ENCODE results near the gene RPL10. TPM values are rescaled to one million over a fixed set of nuclear protein-coding genes. Genes with fewer than 3 reads are reported as not detected.

The RPL10 gene
- polyA plus RNA-seq, 1 donor (not counting 4 experiments of a cell fraction or from before 2014, with no cell fraction given): 2,926 TPM

DNA sequence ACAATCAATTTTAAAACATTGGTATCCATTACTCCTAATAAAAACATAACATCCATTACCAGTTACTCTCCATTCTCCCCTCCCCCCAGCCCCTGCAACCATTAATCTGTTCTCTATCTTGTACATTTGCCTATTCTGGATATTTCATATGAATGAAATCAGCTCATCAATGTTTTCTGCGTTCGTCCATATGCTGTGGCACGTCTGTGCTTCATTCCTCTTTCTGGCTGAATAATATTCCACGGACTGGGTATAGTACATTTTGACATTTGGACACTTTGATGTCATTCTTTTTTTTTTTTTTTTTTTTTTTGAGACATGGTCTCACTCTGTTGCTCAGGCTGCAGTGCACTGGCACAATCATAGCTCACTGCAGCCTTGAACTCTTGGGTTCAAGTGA, 5.7 kb downstream of the RPL10 start:
- Histone ChIP-seq H3K79me2 (ENCODE audit: control insufficient read depth, insufficient read depth, low read length) (peaks cover 8% of the 10 kb centered on the region), H3K9me3 (ENCODE audit: control insufficient read depth, low read depth, low read length) (no peaks in the 10 kb centered on the region), H3K4me2 (ENCODE audit: control insufficient read depth, extremely low read depth, insufficient read depth, low read depth, low read length) (no peak overlapping the region), H4K20me1 (ENCODE audit: control insufficient read depth, extremely low read depth, insufficient read depth, low read length) (no peaks in the 10 kb centered on the region), H3K9ac (ENCODE audit: control insufficient read depth, extremely low read depth, insufficient read depth, low read length) (no peak overlapping the region), H3K27me3 (ENCODE audit: control insufficient read depth, extremely low read depth, insufficient read depth, low read length) (no peaks in the 10 kb centered on the region), H3K9me1 (ENCODE audit: control insufficient read depth, extremely low read depth, insufficient read depth, low read length) (no peaks in the 10 kb centered on the region), H3K36me3 (ENCODE audit: control insufficient read depth in 2 of 2, extremely low read depth in 1 of 2, insufficient read depth in 2 of 2, low read length in 2 of 2) (peaks cover 6 to 13% of the 10 kb centered on the region in 2 experiments), H3K4me1 (ENCODE audit: control insufficient read depth, extremely low read depth, insufficient read depth, low read length) (peaks cover 5% of the 10 kb centered on the region), H3K4me3 (ENCODE audit: control insufficient read depth in 2 of 3, extremely low read depth in 1 of 3, insufficient read depth in 2 of 3, low read depth in 1 of 3, low read length in 3 of 3) (no peak overlapping the region), H2AFZ (ENCODE audit: control insufficient read depth, low read length) (no peak overlapping the region), H3K27ac (ENCODE audit: control insufficient read depth, insufficient read depth, low read length) (no peak overlapping the region)
- TF ChIP-seq CTCF (optimal IDR thresholded peaks at IDR 0.05 in 1 of 3, IDR thresholded peaks at IDR 0.05 in 1 of 3, conservative IDR thresholded peaks at IDR 0.05 in 1 of 3; ENCODE audit: extremely low read depth in 1 of 3, insufficient read depth in 2 of 3, low read length in 3 of 3): no peak
- TF ChIP-seq EZH2 (IDR thresholded peaks at IDR 0.05; ENCODE audit: low read length): no peak
- dilution Hi-C loops (cut with MboI; ENCODE audit: extremely low pct_ligation_motif_present, low sequenced_read_pairs): no loop called here
- DNase-seq (ENCODE audit: low read depth, low spot score) (no peak), FAIRE-seq (no peak)

- DNase-seq (ENCODE audit: low read depth, low spot score) (no peak), FAIRE-seq (no peak)
- no peaks in the 10 kb centered on the region for H3K9me3 ChIP-seq (ENCODE audit: control insufficient read depth, low read depth, low read length)
- H3K9ac ChIP-seq (ENCODE audit: control insufficient read depth, extremely low read depth, insufficient read depth, low read length): no peak overlapping the region
- H3K79me2 ChIP-seq (ENCODE audit: control insufficient read depth, insufficient read depth, low read length): no peaks in the 10 kb centered on the region
- H4K20me1 ChIP-seq (ENCODE audit: control insufficient read depth, extremely low read depth, insufficient read depth, low read length): no peaks in the 10 kb centered on the region
- no peaks in the 10 kb centered on the region for H3K27me3 ChIP-seq (ENCODE audit: control insufficient read depth, extremely low read depth, insufficient read depth, low read length)
- no peak overlapping the region for H3K4me3 ChIP-seq (ENCODE audit: control insufficient read depth in 2 of 3, extremely low read depth in 1 of 3, insufficient read depth in 2 of 3, low read depth in 1 of 3, low read length in 3 of 3)
- TF ChIP-seq CTCF (optimal IDR thresholded peaks at IDR 0.05 in 1 of 3, IDR thresholded peaks at IDR 0.05 in 1 of 3, conservative IDR thresholded peaks at IDR 0.05 in 1 of 3; ENCODE audit: extremely low read depth in 1 of 3, insufficient read depth in 2 of 3, low read length in 3 of 3) (no peak), EZH2 (IDR thresholded peaks at IDR 0.05; ENCODE audit: low read length) (no peak)
- peaks cover 8% of the 10 kb centered on the region for H3K4me1 ChIP-seq (ENCODE audit: control insufficient read depth, extremely low read depth, insufficient read depth, low read length)
- no peak overlapping the region for H3K27ac ChIP-seq (ENCODE audit: control insufficient read depth, insufficient read depth, low read length)
- dilution Hi-C loops (cut with MboI; ENCODE audit: extremely low pct_ligation_motif_present, low sequenced_read_pairs): no loop called here
- H3K4me2 ChIP-seq (ENCODE audit: control insufficient read depth, extremely low read depth, insufficient read depth, low read depth, low read length): no peak overlapping the region
- H2AFZ ChIP-seq (ENCODE audit: control insufficient read depth, low read length): no peak overlapping the region
- no peaks in the 10 kb centered on the region for H3K9me1 ChIP-seq (ENCODE audit: control insufficient read depth, extremely low read depth, insufficient read depth, low read length)
- peaks cover 4% of the 10 kb centered on the region in 2 experiments for H3K36me3 ChIP-seq (ENCODE audit: control insufficient read depth in 2 of 2, extremely low read depth in 1 of 2, insufficient read depth in 2 of 2, low read length in 2 of 2)
Observed at GRCh38 chrX:154404625-154405192, 6.5 kb downstream of the RPL10 start.

All from keratinocyte (primary cell).